Stimulated activated CD8-positive, alpha-beta memory T cell treated with anti-CD3 and anti-CD28 coated beads, Interleukin-7, amount 100 ng/mL, for 48 hours (primary cell): ENCODE data around the gene TAS1R1.
"Not testable (repeated sequence)": the region's sequence is repeated elsewhere in the genome, so short reads cannot be mapped to it uniquely, and the experiment has no call there.

ENCODE experiments used
- DNase-seq, 2 donors: peaks; one replicate each; pipeline ENCODE4 v3.0.0-alpha.2; 2020; ENCODE audit warnings: low read depth in 1 of 2; ENCODE audit errors: extremely low read depth in 1 of 2

The TAS1R1 gene

GRCh38 chr1:6519935-6520671, 35.0 kb upstream of the TAS1R1 start:
- DNase-seq, result no peak

DNA sequence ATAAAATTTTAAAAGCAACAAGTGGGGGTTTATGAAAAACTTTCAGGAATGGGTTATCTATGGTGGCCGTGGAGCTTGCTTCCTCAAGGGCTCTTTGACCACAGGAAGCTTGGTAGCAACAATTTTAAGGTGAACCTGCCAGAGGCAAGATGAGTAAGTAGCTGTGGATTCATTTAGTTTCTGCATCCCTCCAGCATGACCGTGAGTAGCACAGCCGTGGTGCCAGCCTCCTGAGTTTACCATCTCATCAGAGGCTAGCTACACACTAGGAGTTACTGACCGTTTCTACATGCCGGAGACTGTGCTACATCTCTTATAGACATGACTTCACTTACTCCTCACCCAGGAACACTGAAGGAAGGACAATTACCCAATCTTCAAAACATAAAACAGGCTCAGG, 33.6 kb upstream of the TAS1R1 start:
- DNase-seq, result no peak

DNA sequence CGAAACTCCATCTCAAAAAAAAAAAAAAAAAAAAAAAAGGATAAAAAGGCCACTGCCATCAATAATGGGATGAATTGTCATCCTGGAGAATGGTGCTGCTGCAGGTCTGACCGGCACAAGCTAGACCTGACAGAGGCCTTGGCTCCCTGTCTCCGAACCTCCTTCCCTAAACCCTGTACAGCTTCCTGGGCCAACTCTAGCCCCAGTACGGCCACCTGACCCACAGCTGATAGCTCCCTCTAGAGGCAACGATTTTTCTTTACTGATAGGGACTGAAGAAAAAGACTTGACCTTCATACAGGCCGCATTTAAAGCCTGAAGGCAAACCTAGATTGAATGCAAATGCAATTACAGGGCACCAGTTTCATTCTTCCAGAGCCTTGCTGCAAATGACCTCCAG, 31.5 kb upstream of the TAS1R1 start:
- DNase-seq, result no peak

DNA sequence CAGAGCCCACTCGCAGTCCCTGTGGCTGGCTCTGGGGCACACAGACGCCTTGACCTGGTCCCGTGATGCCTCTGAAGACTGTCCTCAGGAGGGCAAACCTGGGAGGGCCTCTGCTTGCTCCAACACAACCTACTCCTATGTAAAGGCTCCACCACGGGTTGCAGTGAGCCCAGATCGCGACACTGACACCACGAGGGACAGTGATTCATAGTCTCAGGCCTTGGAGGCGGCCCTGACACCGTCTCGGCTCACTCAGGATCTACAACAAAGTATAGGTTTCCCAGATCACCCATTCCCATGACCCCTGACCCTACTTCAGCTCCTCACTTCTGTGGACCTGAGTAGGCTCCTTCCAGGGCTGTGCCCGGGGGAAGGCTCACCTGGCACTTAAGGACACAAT, 28.8 kb upstream of the TAS1R1 start:
- no peak for DNase-seq

GRCh38 chr1:6528492-6528891, 26.6 kb upstream of the TAS1R1 start:
- DNase-seq, result no peak

- no peak for DNase-seq
Measured at GRCh38 chr1:6530504-6531160, 24.5 kb upstream of the TAS1R1 start.

GRCh38 chr1:6531996-6532395, 23.1 kb upstream of the TAS1R1 start:
- no peak for DNase-seq

DNA sequence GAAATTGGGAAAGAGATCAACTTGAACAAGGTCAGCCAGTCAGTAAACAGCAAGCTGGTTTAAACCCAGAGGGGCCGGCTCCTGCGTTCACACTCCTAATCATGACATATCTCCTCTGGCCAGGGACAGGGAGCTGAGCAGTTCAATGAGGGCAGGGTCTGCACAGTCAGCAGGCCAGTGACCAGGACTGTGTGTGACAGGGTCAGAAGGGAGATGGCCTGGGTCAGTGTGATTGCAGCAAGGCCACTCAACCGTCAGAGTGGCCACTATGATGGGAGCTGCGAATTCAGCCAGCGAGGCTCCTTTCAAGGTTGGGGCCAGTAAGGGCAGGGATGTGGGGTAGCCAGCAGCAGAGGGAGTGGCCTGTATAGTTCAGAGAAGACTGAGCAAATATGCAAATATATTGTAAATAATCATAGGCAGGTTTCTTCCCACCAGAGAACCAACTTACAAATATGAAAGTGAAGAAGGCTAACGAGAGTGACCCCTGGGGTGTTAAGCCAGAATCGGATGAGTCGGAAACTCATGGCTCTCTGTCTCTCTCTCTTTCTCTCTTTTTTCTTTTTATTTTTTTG, 20.8 kb upstream of the TAS1R1 start:
- no peak for DNase-seq

DNA sequence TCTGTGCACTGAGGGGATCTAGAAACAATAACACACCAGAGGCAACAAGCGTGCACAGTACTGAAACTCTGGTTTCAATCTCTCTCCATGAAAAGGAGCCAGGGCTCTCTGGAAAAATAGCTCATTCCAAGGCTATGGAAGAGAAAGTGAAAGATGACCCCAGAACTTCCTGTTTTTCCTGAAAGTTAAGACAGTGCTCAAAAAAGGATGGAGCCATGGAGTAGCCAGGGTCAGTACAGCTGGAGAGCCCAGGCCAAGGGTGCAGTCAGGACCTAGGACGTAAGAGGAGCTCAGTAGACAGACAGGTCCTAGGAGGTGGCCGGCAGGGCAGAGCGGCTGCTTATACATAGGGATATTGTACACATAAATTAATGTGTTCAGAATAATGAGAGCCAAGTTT, 19.9 kb upstream of the TAS1R1 start:
- no peak for DNase-seq

DNA sequence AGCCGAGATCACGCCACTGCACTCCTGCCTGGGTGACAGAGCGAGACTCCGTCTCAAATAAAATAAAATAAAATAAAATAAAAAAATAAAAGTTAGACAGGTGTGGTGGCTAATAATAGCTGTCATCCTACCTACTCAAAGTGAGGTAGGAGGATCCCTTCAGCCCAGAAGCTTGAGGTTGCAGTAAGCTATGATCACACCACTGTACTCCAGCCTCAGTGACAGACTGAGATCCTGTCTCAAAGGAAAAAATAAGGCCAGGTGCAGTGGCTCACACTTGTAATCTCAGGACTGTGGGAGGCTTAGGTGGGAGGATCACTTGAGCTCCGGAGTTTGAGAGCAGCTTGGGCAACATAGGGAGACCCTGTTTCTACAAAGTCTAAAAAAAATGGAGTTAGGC, 18.8 kb upstream of the TAS1R1 start:
- DNase-seq, result no peak

DNA sequence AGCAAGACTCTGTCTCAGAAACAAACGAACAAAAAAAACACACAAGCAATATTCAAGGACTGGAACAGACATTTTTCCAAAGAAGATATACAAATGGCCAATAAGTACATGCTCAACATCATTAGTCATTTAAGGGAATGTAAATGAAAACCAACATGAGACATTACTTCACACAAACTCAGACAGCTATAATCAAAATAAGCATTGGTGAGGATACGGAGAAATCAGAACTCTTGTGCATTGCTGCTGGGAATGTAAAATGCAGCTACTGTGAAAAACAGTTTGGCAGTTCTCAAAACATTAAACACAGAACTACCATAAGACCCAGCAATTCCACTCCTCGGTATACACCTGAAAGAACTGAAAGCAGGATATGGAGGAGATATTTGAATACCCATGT, 16.2 kb upstream of the TAS1R1 start:
- DNase-seq, result no peak

- no peak for DNase-seq
Measured at GRCh38 chr1:6544831-6545230, 10.3 kb upstream of the TAS1R1 start.

GRCh38 chr1:6545276-6546112, 9.6 kb upstream of the TAS1R1 start:
- DNase-seq, result no peak

- DNase-seq, result no peak
Measured at GRCh38 chr1:6546326-6546725, 8.8 kb upstream of the TAS1R1 start.

DNA sequence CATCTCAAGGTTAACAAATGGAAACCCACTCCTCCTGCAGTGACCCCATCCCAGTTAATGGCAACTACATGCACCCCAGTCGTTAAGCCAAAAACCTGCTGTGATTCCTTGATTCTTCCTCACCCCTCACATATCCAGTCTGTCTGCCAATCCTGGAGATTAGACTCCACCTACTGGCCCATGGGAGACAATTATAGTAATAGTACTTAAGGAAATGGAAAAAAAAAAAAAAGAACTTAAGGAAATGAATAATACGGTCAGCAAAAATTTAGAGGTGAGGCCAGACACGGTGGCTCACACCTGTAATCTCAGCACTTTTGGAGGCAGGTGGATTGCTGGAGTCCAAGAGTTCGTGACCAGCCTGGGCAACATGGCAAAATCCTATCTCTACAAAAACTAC, 7.8 kb upstream of the TAS1R1 start:
- DNase-seq, result no peak

- DNase-seq, result peak; percentile 87 to 91
Measured at GRCh38 chr1:6554031-6554906, 838 bp upstream of the TAS1R1 start, which contains the start of gene NOL9. NOL9 (minus strand) TSS chr1:6554513; CDS start chr1:6554502, 11 bp downstream.

DNA sequence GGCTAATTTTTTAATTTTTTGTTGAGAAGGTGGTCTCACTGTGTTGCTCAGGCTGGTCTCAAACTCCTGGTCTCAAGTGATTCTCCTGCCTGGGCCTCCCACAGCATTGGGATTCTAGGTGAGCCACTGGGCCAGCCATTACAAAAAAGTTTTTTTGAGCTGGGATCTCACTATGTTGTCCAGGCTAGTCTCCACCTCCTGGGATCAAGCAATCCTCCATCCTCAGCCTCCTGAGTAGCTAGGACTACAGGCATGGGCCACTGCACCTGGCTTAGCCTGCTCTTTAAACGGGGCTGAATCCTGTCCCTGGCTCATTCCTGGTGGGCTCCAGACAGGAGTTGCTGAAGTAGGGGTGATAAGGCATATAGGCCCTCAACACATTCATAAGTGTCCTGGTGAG, 2.5 kb downstream of the TAS1R1 start:
- no peak for DNase-seq

GRCh38 chr1:6559161-6559560, 4.1 kb downstream of the TAS1R1 start:
- DNase-seq, result not testable (repeated sequence)

DNA sequence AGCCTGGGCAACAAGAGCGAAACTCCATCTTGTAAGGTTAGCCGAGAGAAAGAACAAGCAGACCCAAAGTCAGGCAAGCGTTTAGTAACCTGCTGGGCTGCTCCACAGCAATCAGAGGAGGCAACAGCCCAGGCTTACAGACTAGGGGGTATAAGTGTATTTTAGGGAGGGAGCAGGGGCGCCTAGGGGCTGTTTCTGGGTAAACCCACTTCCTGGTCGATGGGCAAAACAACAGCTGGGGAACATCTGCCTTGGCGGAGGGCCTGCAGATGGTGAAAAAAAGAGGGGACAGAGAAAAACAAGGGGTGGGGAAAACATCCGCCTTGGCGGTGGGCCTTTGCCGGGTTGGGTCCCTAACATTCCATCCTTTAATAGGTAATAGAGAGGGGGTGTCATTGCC, 5.2 kb downstream of the TAS1R1 start:
- DNase-seq, result no peak

- no peak for DNase-seq
Measured at GRCh38 chr1:6569033-6569432, 13.9 kb downstream of the TAS1R1 start.
